HG03442 (cell line): ENCODE data around the gene TCP1.
"Not testable (repeated sequence)": the region's sequence is repeated elsewhere in the genome, so short reads cannot be mapped to it uniquely, and the experiment has no call there.

Experiments used
- ATAC-seq: cut with Tn5 transposase; IDR thresholded peaks from one replicate; pipeline ENCODE4 v1.9.1; 2021; ENCODE audit warnings: mild to moderate bottlenecking, moderate library complexity; ENCODE audit not compliant: unreplicated experiment

Gene TCP1

DNA sequence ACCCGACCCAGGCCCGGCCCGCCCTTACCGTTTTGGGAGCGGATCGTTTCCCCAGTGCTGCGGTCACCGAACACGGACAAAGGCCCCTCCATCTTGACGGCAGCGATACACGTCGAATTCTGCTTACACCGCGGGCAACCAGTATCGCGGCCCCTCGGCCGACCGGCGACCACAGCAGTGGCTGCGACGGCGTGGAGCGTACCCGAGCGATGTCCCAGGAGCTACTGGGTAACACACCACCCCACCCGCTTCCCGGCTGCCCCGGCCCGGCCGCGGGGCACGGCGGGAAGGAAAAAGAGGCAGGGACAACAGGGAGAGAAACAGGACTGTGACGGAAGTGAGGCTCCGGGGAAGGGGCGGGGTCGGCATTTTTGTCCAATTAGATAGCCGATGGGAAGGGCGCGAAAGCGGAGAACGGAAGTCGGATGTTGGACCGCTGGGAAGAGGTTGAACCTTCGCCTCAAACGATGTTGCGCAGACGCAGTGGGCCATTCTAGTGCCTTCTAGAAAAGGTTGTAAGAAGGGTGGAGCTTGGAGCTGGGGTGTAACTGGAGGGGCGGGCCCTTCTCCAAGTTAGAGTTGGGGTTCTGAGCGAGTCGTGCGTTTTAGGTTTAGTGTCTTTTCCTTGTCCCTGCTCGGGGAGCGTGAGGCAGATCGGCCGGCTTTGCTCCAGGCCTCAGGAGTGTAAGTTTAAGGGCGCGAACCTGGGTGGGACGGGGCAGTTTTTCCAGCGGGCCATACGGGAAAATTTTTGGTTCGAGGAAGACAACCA lies at the start of gene TCP1:
TSS of gene TCP1 (minus strand) at position 226 of the 772 bp plus-strand sequence. CDS start at position 92, 134 bp downstream.
- ATAC-seq, result peak; percentile 67

DNA sequence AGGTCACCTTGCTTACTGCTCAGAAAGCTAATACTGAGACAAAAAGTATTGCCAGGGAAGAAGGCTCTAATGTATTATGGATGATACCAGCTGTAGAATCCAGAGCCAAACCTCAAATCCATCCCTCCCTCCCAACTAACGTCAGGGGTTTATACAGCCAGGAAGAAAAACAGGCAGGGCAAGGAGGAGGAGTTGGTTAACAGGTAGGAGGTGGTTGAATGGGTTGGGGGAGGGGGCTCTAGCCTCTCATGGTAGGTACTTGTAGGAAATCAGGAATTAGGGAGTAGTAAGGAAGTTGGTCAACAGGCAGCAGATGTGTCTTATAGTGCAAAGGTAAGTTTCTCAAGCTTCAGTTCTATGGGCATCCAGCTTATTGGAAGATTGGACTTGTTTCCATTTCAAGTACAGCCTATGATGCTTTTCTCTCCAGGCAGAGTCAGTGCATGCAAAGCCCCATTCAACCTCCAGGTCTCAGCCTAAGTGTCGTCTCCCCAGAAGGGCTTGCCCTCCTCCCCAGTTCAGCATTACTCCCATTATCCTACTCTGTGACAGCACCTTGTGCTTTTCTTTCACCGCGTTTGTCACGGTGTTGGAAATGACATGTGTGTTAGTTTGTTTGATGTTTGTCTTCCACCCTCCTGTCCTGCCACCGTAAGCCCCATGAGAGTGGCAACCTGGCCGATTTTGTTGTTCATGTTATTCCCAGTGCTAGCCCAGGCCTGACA lies 48.8 kb upstream of the TCP1 start:
- no peak for ATAC-seq

DNA sequence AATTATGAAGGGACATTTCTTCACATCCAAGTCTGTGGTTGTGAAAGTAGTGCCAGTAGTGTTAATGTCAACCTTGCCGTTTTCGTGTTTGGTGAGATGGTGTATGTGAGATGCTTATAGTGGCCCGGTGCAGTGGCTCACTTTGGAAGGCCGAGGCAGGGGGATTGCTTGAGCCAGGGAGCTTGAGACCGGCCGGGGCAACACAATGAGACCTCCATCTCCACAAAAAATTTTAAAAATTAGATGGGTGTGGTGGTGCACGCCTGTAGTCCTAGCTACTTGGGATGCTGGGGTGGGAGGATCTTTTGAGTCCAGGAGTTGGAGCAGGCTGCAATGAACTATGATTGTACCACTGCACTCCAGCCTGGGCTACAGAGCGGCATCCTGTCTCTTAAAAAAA lies 48.1 kb upstream of the TCP1 start:
- no peak for ATAC-seq

DNA sequence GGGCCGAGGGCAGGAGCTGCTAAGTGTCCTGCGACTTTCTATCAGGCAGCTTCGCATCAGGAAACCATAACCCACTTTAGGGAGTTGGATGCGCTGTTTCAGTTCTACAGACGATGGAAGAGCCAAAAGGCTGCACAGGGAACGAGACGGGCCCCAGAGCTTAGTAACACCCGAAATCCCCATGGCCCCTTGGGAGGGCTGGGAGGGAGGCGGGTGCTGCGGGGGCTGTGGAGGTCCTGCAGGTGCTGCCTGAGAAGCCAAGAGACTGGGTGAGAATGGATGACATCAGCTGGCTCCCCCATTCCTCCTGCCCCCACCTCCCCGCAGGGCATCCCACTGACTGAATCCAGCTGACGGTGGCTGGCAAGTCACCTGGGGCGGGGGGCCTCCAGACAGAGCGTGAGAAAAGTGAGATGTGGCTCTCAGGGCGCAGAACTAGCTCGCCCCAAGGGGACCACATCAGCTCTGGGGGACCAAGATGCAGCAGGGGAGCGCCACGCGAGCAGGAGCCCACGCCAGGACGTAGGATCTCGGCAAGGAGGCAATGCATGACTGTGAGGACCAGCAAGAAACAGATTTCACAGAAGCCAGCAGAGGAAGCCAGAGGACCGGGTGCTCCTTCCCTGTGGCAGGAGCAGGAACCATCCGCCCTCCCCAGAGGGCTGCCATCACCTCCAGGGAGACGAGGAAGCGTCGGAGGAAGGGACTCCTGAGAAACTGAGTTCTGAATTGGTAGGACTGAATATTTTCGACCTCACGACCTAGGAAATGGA lies 47.5 kb upstream of the TCP1 start:
- no peak for ATAC-seq

DNA sequence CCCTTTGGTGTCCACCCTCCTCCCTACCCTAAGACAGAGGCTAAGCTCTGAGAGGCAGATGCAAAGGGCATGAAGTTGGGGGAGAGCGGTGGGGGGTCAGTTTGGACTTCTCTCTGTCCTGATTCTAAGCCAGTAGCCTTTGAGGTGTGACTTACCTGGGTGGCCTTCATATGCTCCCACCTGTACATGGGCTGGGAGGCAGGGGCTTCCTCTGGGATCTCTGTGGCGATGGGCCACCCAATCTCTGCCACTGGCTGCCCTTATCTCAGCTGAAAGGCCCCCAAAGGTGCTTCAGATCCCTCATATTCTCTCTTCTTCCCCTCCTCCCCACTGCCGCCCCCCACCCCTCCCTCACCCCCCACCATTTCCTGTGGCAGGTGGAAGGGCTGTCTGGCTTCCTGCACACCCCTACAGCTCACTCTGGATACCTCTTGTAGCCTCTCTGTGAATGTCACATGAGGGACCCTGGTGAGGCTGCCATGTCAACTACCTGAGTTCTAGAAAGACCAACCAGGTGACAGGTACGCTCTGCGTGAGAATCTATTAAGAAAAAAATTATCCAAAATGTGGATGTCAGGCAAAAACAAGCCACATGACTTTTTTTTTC lies 44.7 kb upstream of the TCP1 start:
- ATAC-seq, result no peak

DNA sequence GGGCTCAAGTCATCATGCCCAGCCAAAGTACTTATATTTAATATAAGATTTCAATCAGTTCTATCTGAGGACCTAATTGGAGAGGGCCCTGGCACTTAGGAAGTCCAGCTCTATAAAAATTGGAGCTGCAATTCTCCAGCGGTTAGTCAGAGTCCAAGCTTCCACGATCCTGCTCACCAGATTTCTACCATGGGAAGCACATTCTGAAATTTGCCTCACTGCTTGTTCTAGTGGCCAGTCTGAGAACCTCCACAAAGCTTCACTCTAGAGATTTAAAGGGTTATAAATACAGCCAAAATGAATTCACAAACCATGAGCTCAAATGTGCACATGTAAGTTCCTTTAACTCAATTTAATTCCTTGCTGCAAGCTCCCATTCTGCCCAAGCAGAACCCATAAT lies 44.2 kb upstream of the TCP1 start:
- ATAC-seq, result no peak

DNA sequence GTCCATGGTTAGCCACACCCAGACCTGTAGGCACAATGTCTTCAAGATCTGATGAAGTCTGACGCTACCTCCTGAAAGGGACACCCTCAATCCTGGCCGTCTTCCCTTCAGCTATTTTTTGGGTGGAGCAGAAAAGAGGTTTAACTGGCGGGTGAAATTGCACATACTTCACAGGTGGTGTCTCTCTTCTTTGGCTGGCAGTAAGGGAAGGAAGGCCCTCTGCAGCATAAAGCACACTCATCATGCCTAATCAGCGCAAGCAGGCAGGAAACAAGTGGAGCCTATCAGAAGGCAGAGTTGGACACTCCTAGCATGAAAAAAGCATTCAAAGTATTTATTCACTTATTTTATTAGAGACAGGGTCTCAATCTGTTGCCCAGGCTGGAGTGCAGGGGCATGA lies 43.5 kb upstream of the TCP1 start:
- ATAC-seq, result no peak

DNA sequence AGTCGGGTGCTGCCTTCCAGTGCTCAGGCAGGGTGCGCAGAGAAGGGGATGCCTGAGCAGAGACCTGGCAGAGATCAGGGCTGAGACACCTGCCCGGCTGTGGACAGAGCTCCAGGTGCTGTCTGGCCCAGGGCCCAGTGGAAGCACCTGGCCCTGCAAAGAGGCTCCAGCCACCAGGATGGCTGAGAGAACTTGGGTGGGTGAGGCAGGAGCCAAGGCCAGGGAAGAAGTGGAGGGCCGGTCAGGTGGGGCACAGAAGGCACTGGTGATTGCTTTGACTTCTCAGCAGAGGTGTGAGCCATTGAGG lies 41.9 kb upstream of the TCP1 start:
- no peak for ATAC-seq

DNA sequence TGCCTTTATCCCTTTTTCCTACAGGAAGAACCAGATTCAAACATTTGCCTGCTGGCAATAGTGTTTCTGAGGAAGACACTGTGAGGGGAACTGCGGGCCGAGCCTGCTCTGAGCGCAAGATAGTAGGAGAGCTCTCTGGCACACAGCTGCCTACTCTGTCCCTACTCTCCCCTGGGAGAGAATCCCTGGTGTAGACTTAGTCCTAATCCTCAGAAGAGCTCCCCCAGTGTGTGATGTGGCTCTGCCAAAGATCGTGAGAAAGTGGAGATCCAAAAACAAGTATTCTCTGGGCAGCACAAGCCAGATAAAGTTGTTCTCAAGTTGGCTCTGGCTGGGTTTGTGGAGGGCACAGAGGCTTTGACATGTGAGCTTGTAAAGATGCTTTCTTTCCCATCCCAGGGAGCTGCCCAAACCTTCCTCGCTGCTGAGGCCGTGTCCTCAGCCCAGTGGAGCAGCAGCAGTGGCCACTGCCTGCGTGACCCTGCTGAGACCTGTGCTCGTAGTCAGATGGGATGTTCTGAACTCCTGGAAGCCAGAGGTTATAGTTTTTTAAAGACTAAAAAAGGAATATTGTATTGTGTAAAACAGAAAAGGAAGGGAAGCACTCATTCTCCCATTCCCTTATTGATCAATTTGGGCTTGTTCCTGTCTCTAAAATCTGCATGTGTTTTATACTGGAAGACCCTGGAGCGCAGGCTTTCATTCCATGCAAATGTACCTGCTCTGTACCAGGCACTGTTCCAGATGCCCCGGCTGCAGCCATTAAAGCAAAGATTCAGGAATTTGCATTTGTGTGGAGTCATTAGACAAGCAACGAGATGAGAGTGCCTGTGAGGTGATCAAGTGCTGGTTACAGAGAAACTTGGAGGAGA lies 41.3 kb upstream of the TCP1 start:
- no peak for ATAC-seq

DNA sequence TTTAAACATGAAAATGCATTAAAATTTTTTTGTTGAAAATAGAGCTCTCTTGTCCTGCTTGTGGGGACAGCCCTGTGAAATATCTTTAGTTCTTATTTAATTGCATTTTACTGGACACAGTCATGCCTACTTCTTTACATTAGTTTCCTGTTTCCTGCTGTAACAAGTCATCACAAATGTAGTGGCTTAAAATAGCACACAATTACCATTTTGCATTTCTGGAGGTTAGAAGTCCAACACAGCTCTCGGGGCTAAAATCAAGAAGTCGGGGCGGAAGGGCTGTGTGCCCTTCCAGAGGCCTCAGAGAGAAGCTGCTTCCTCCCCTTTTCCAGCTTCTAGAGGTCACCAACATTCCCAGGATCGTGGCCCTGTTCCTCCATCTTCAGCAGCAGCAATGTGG lies 40.1 kb upstream of the TCP1 start:
- peak; percentile 51 for ATAC-seq

DNA sequence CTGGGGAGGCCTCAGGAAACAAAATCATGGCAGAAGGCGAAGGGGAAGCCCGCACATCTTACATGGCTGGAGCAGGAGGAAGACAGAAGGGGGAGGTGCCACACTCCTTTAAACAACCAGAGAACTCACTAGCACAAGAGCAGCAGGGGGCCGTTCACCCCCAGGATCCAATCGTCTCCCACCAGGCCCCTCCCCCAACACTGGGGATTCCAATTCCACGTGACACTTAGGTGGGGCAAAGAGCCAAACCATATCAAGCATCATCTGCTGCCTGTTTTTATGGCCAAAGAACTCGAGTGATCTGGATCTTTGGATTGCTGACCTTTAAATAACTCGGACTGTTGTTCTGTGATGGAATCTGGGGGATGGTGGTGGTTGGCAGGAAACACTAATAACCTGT lies 38.7 kb upstream of the TCP1 start:
- ATAC-seq, result no peak

DNA sequence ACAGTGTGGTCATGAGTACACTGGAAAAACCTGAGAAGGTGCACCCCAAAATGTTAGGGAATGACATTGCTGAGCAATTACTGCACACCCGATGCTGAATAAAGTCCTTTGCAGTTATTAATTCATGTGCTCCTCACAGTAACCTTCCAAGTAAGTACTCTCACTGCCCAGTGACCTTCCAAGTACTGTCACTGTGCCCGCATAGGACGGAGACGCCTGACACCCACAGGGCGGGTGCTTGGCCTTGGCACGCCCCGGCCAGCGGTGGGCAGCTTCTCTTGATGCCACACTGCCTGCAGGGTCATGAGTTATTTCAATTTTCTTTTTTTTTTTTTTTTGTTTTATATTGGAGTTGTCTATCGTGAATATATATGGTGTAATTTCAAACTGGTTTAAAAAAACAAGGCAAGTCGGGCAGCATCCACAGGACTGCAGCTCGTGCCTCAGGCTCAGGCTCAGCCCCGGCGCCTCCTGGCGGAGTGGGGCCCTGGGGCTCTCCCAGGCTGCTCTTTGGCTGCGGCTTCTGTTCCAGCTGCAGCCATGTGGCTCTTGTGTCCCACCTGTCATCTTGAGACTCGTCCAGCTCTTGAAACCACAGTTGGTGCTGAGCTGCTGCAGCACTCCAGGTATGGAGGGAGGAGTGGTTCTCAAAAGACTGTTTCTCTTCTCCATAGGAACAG lies 37.7 kb upstream of the TCP1 start:
- ATAC-seq, result no peak

DNA sequence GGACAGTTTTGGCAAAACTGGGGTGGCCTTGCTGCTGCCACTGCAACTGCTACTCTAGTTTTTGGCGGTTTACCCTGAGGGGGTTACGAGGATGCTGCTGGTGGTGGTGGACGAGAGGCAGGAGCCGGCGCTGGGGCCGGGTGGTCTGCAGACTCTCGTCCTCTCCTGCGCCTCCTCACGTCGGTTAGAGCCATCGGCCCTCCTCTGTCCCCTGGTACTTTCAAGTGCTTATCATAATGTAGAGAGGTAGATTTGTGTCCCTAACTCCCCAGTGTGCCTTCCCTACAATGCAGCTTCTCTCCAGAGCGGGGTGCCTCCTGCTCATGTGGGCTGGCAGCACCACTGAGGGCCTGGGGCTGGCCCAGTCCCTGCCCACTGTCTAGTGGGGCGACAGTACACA lies 36.6 kb upstream of the TCP1 start:
- no peak for ATAC-seq

DNA sequence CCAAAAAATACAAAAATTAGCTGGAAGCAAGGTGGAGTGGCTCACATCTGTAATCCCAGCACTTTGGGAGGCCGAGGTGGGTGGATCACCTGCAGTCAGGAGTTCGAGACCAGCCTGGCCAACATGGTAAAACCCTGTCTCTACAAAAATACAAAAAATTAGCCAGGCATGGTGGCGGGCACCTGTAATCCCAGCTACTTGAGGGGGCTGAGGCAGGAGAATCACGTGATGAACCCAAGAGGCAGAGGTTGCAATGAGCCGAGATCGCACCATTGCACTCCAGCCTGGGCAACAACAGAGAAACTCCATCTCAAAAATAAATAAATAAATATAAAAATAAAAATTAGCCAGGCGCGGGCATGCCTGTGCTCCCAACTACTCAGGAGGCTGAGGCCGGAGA lies 35.3 kb upstream of the TCP1 start:
- not testable (repeated sequence) for ATAC-seq

DNA sequence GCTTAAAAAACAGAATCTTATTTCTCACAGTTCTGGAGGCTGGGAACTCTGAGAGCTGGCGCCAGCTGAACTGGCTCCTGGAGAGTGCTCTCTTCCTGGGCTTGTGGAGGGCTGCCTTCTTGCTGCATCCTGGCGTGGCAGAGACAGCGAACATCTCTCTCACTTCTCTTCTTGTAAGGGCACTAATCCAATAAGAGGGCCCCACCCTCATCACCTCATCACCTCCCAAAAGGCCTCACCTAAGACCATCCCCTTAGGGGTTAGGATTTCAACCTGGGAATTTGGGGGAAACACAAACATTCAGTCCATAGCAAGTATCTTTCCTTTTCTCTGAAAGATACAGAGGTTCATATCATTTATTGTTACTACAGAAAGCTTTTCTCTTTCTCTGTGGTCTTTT lies 34.6 kb upstream of the TCP1 start:
- no peak for ATAC-seq

DNA sequence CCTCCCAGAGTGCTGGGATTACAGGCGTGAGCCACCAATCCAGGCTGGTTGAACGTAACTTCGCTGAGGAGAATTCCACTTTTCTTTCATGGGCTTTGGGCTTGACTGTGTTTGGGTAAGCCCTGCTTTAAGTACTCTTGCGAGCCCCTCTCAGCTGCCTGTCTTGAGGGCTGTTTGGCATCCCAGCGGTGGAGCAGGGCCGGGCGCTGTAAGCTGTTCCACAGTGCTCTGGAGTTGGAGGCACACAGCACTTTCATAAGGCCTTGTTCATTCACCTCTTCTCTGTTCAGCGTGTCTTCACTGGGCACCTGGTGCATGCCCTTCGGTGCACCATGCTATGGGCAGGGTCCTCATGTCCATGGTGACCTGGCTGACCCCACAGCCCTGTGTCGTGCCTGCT lies 32.3 kb upstream of the TCP1 start:
- no peak for ATAC-seq

DNA sequence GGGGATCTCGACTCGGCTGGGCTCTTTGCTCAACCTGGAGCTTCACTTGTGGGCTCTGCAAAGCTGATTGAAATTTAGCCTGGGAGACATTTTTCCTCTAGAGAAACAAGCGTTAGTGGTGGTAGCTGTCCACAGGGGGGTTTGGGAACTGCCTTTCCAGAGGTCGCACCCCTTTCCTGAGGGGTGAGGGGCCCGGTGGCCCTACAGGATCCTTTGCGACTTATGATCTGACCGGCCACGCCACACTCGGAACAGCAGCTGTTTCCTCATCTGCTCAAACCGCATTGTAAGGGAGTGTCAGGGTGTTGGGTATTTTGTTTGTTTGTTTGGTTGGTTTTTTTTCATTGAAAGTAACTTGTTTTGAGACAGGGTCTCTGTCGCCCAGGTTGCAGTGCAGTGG lies 31.7 kb upstream of the TCP1 start:
- ATAC-seq, result no peak

DNA sequence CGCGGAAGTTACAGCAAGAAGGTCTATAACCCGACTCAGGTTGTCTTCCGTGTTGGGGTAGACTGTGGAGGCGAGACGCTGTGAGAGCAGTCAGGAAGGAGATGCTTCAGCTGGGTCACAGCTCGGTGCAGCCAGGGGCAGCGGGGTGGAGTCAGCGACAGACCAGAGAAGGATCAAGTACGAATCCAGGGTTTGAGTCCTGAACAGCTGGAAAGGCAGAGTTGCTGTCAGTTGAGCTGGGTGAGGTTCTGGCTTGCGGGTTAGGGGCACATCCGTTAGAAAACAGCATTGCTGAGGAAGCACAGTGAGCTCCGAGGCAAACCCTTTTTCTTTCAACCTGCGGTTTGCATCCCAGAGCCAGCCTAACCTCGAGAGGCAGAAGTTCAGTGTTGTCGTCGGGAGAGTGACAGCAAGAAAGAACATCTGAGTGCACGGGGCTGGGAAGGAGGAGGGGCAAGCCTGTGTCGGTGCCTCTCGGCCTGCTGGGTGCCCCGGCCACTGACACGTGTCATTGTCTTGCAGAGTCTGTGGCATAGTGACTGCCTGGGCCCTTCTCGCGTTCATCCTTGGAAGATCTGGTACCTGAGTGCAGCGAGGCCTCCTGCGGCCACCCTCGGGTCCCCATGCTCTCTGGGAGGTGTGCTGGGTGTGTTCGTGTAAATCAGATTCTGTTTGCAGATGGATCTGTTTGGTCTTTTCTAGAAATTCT lies 30.7 kb upstream of the TCP1 start:
- no peak for ATAC-seq

DNA sequence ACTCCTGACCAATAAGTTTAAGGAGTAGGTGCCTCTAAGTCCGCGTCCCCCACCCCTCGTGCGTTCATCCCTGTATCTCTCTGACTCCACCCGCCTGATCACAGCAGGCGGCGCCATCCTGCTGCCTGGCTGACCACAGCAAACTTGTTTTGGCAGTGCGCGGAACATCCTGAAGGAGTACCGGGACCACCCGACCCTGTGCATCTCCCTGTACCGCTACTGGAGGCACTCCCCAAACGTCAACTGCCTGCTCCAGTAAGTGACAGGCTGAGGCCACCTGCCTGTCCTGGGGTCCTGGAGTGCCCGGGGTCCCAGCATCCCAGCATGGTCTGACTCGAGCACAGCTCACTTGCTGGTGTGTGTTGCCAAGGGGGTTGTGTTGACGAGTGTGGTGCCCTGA lies 29.7 kb upstream of the TCP1 start:
- ATAC-seq, result no peak
